Kidney (tissue), 14 donors: ENCODE measurements around the gene CLDN11. TPM values are rescaled to one million over a fixed set of nuclear protein-coding genes. Genes with fewer than 3 reads are reported as not detected.

ENCODE experiments used
- DNase-seq, 5 donors: peaks; one replicate each; pipeline ENCODE4 v3.0.0-alpha.2; 2013 to 2020
- FAIRE-seq: peaks from 2 replicates; lab custom pipeline; 2012; peaks lifted over from hg19 to GRCh38; lab: Jason Lieb, UNC
- H3K27ac ChIP-seq, 2 donors: one replicate each; pipeline ENCODE4 v1.7.0; 2013; ENCODE audit warnings: low read depth in 2 of 2, low read length in 2 of 2, inconsistent platforms in 1 of 2
- H3K27me3 ChIP-seq: one replicate; pipeline ENCODE4 v1.7.1; 2013; ENCODE audit warnings: low read length, inconsistent platforms; ENCODE audit not compliant: control insufficient read depth, insufficient read depth
- H3K36me3 ChIP-seq, 3 donors: one replicate each; pipeline versions ENCODE4 v1.7.0 to v1.7.1; 2013; ENCODE audit warnings: low read length in 3 of 3, control low read depth in 1 of 3, inconsistent platforms in 1 of 3; ENCODE audit not compliant: insufficient read depth in 3 of 3, control insufficient read depth in 2 of 3
- H3K4me1 ChIP-seq, 3 donors: one replicate each; pipeline versions ENCODE4 v1.7.0 to v1.7.1; 2013; ENCODE audit warnings: low read length in 3 of 3, inconsistent platforms in 1 of 3, low read depth in 1 of 3; ENCODE audit not compliant: control insufficient read depth in 2 of 3, insufficient read depth in 2 of 3
- H3K4me3 ChIP-seq, 3 donors: one replicate each; pipeline versions ENCODE4 v1.7.0 to v1.8.1; 2013; ENCODE audit warnings: low read length in 3 of 3, control low read depth in 1 of 3, inconsistent platforms in 1 of 3
- H3K9ac ChIP-seq, 3 donors: one replicate each; pipeline versions ENCODE4 v1.7.0 to v1.7.1; 2013; ENCODE audit warnings: low read length in 3 of 3, control low read depth in 1 of 3, inconsistent platforms in 1 of 3
- H3K9me3 ChIP-seq, 3 donors: one replicate each; pipeline versions ENCODE4 v1.7.0 to v1.7.1; 2013; ENCODE audit warnings: low read length in 3 of 3, control low read depth in 1 of 3, inconsistent platforms in 1 of 3; ENCODE audit not compliant: control insufficient read depth in 2 of 3, insufficient read depth in 1 of 3
- CTCF ChIP-seq: IDR thresholded peaks from 3 replicates; pipeline ENCODE4 v1.5.1; 2012; ENCODE audit warnings: mild to moderate bottlenecking, moderate library complexity, borderline replicate concordance; ENCODE audit not compliant: insufficient read depth; ENCODE audit errors: extremely low read depth
- intact Hi-C: fragments of 100-400 bp; cut with DNase I; formaldehyde crosslinking; loops from one replicate; pipeline ENCODE4 v1.11.1; 2022
- polyA plus RNA-seq: library from polyadenylated mRNA; stranded (reverse); fragments of 350-450 nt; fragmentation: Illumina TruSeq; extraction: RNeasy Lipid Tissue Mini Kit (QIAGEN cat#74804); gene quantifications from one replicate; pipeline ENCODE4 v1.2.3, GENCODE V29; 2014; ENCODE audit warnings: low read depth, low replicate concordance; ENCODE audit not compliant: insufficient read depth
- total RNA-seq: library from RNA; stranded (reverse); fragmentation: NEBNext Ultra II Directional; extraction: Animal tissue kit (Norgen Biotek cat#: 25700); gene quantifications from one replicate; pipeline ENCODE4 v1.2.1, GENCODE V29; 2021
- donor health status: control.
- donor health status: control.
- donor health status: control.
- donor health status: control.
- donor health status: control.
- donor health status: DM: yes; HTN: yes; CAD: no.
- donor health status: Normal renal cell carcinoma (clear cell type).

Gene CLDN11
- total and polyA plus RNA-seq, 2 donors from 2014 or later: 1.6 to 2.4 TPM

- intact Hi-C loops: no loop called here
- no peak for FAIRE-seq
- TF ChIP-seq CTCF: no peak
Measured at GRCh38 chr3:170440344-170440743, 21.7 kb downstream of the CLDN11 start.

GRCh38 chr3:170441412-170441811, 22.7 kb downstream of the CLDN11 start:
- FAIRE-seq: no peak
- no peak overlapping the region for H3K4me3 ChIP-seq
- H3K27me3 ChIP-seq: no peaks in the 10 kb centered on the region
- no peak for TF ChIP-seq CTCF
- no peak overlapping the region for H3K27ac ChIP-seq
- DNase-seq: no peak
- H3K9me3 ChIP-seq: no peaks in the 10 kb centered on the region
- H3K36me3 ChIP-seq: no peaks in the 10 kb centered on the region
- intact Hi-C loops: no loop called here
- H3K4me1 ChIP-seq: no peaks in the 10 kb centered on the region
- H3K9ac ChIP-seq: no peak overlapping the region

More at GRCh38 chr3:170440344-170440743, 21.7 kb downstream of the CLDN11 start:
- Histone ChIP-seq H3K36me3 (peaks cover 0 to 3% (median 0%) of the 10 kb centered on the region in 3 donors), H3K4me1 (no peaks in the 10 kb centered on the region), H3K4me3 (no peak overlapping the region), H3K27ac (no peak overlapping the region), H3K9me3 (no peaks in the 10 kb centered on the region), H3K9ac (no peak overlapping the region), H3K27me3 (no peaks in the 10 kb centered on the region)
- DNase-seq: no peak

- no peaks in the 10 kb centered on the region for H3K36me3 ChIP-seq
- no peak for FAIRE-seq
- no peaks in the 10 kb centered on the region for H3K27me3 ChIP-seq
- no peaks in the 10 kb centered on the region for H3K4me1 ChIP-seq
- no peaks in the 10 kb centered on the region for H3K9me3 ChIP-seq
- TF ChIP-seq CTCF: no peak
- no peak overlapping the region for H3K9ac ChIP-seq
- peak in 1 of 5 donors; percentile 69 for DNase-seq
- intact Hi-C loops: no loop called here
- H3K27ac ChIP-seq: no peak overlapping the region
- H3K4me3 ChIP-seq: no peak overlapping the region
Measured at GRCh38 chr3:170442947-170443346, 24.3 kb downstream of the CLDN11 start.

GRCh38 chr3:170443457-170443856, 24.8 kb downstream of the CLDN11 start:
- DNase-seq (no peak), FAIRE-seq (no peak)
- no peaks in the 10 kb centered on the region for H3K36me3 ChIP-seq
- no peaks in the 10 kb centered on the region for H3K4me1 ChIP-seq
- H3K9ac ChIP-seq: no peak overlapping the region
- intact Hi-C loops: no loop called here
- no peak overlapping the region for H3K4me3 ChIP-seq
- H3K27me3 ChIP-seq: no peaks in the 10 kb centered on the region
- no peaks in the 10 kb centered on the region for H3K9me3 ChIP-seq
- no peak overlapping the region for H3K27ac ChIP-seq
- no peak for TF ChIP-seq CTCF
